Activated naive CD8-positive, alpha-beta T cell treated with anti-CD3 and anti-CD28 coated beads, Interleukin-2, amount 50 U/mL, for 16 hours (primary cell): ENCODE data around the gene RAD9B.
"Not testable (repeated sequence)": the region's sequence is repeated elsewhere in the genome, so short reads cannot be mapped to it uniquely, and the experiment has no call there.

Source experiments
- DNase-seq: peaks from one replicate; pipeline ENCODE4 v3.0.0-alpha.2; 2020; ENCODE audit warnings: low read depth, low spot score

RAD9B gene

GRCh38 chr12:110501752-110502738 lies at the start of gene RAD9B, which contains the start of gene VPS29:
Gene RAD9B, plus strand, starts transcription at chr12:110502331. Its CDS starts 7 bp downstream, at chr12:110502338.
Gene VPS29, minus strand, starts transcription at chr12:110502111. Its CDS starts 60 bp downstream, at chr12:110502051.
- DNase-seq = peak; percentile 98

DNA sequence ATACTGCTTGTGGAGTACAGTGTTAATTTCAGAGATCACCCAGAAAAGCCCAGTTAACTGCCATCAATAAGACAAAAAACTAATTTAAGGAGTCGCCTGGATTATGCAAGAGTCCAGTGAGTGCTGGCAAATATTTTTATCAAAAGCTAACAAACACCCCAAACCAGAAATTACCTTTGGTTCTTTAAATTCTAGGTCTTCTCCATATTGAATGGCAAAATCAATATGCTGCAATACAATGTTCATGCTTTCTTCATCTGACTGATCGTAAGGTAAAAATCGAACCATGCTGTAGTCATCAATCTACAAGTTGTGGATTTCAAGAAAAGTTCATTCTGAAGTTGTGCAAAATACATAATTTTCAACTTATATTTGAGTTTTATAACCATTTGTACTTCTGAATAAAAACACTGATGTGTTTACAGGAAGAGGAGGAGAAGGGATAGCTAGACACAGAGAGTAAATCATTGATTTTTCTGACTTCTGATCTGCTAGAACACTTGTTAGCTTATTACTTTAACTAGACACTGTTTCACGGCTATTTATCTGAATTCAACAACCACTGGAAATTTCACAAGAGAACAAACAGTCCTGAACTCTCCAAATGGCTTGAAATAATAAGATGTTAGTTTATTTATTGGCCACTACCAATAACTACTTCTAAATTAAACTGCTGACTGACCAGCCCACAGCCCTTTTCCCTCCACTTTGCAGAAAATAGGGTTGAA lies 48.4 kb upstream of the RAD9B start:
- no peak for DNase-seq

DNA sequence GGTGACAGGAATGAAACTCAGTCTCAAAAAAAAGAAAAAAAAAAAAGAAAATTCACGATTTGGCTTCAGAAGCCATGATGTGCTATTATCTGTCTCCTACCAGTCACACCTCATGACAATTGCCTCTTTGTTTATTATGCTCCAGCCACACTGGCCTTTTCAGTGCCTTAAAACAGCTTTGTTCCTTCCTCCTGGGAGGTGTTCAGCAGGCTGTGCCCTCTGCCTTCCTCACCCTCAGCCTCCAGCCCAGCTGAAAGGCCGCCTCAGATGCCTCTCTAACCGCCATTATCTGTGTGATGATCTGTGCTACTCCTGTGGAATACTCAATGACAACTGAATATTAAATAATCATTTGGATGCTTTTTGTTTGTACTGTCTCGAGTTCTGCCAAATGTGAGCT lies 43.4 kb upstream of the RAD9B start:
- no peak for DNase-seq

- not testable (repeated sequence) for DNase-seq
These were observed 40.9 kb upstream of the RAD9B start for GRCh38 chr12:110461189-110461588.

DNA sequence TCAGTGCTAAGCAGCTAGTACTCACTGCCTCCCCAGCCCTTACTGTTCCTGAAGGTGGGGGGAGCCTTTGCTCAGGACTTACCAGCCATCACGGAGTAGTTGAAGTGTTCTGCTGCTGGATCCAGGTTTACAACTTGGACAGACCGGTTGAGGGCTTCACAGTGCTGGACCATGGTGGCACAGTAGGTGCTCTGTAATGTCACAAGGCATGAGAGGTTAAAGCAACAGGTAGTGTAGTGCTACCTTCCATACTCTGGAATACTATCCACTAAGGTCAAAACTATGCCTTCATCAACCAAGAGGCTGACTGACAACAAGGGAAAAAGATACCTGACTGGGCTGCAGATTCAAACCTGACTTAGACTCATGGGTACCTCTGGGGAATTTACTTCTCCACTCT lies 37.1 kb upstream of the RAD9B start:
- DNase-seq = no peak

- not testable (repeated sequence) for DNase-seq
These were observed 36.4 kb upstream of the RAD9B start for GRCh38 chr12:110465765-110466164.

DNA sequence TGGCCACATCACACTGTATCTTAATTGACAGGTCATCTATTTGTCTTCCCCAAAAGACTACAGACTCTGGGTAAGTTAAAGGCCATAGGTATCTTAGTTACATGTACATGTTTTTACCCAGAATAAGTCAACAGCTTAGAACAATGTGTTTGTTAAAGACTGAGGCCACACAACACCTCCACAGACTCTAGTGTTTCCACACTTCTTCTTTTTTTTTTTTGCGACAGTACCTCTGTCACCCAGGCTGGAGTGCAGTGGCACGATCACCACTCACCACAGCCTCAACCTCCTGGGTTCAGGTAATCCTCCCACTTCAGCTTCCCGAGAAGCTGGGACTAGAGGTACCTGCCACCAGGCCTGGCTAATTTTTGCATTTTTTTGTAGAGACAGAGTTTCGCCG lies 35.3 kb upstream of the RAD9B start:
- no peak for DNase-seq

GRCh38 chr12:110467847-110468213 lies 34.3 kb upstream of the RAD9B start:
- no peak for DNase-seq

DNA sequence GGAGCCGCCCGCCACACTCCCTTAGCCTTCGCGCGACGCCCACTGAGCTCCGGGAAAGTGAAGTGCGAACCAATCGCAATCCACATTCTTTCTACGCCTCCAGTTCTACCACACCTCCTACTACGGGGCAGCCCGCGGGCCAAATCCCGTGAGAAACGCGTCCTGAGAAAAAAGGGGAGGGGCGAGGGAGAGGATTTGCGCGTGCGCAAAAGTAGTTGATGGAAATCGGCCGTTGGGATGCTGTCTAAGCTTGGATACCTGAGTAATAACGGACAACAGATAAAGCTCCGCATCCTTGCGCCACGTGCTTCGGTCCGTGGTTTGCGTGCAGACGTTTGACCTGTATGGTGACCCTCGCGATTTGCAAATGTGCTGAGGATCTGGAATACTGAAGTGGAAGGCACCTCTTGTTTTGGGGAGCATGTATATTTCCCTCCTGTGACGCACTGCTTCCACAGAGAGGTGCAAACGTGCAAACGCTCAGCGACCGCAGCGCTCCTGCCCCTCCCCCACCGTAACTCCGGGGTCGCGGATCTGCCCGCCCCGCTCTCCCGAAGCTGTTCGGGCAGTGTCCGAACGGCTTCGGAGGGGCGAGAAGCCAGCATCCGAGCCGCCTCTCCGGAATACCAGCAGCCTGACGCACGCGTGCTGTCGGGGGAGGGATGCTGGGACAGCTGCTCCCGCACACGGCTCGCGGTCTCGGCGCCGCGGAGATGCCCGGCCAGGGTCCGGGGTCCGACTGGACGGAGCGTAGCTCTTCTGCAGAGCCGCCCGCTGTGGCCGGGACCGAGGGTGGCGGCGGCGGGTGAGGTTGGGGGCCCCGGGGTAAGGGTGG lies 33.7 kb upstream of the RAD9B start, which contains the start of the genes FAM216A and GPN3:
FAM216A (plus strand) TSS at position 632 of the 835 bp plus-strand sequence; CDS start at position 663, 31 bp downstream.
GPN3 (minus strand) TSS at position 44 of the 835 bp plus-strand sequence. CDS start 54 bp downstream, outside the sequence.
- DNase-seq = peak; percentile 93

DNA sequence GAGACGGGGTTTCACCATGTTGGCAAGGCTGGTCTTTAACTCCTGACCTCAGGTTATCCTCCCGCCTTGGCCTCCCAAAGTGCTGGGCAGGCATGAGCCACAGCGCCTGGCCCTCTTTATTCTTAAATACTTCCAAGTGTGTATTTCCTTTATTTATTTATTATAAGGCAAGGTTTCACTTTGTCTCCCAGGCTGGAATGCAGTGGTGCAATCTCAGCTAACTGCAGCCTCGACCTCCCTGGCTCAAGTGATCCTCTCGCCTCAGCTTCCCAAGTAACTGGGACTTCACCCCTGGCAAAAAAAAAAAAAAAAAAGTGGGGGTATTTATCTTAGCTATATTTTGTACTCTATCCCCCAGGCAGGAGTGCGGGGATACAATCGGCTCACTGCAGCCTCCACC lies 26.7 kb upstream of the RAD9B start:
- no peak for DNase-seq

DNA sequence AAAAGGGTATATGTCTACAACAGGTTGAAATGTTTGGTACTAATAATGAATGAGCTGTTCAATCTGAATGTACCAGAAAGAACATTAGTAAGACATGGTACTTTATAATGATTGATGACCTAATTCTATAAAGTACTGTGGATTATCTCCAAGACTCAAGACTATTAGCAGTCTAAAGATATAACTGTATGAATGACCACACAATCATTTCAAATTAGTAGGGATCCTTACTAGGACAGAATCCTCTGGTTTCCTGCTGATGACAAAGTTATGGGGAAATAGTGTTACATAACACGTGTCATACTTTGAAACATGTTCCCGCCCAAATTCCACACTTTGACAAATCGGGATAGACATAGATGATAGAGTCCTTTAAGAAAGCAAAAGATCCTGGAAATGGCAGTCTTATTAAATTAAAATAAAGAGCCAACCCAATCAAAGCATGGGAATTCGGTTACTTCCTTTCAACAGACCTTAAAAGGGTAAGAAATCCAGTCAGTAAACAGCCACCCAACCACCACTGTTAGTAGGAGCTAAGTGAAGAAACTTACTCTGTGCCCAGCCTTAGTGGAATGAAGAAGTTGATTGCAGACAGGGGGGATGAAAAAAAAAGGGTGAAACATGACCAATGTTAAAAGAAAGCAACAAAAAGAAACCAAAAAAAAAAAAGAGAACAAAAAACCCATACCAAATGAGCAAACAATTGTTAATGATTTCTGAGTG lies 3.0 kb upstream of the RAD9B start:
- DNase-seq = no peak

DNA sequence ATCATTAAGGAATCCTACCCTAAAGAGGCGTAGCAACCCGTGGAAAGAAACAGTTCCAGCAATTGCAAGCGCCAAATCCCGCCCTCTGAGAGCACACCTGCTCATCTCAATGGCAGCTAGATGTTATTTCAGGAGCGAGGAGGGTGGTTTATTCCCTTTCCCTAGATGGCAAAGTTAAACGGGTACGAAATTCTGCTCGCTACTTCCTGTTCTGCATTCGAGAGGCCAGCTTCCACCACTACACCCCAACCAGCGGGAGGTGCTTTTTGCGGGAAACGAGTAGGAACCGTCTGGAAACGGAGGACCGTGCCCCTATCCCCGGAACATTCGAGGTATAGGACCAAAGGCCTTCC lies 756 bp upstream of the RAD9B start:
- DNase-seq = no peak

GRCh38 chr12:110503432-110503831 lies 1.3 kb downstream of the RAD9B start:
- DNase-seq = no peak

DNA sequence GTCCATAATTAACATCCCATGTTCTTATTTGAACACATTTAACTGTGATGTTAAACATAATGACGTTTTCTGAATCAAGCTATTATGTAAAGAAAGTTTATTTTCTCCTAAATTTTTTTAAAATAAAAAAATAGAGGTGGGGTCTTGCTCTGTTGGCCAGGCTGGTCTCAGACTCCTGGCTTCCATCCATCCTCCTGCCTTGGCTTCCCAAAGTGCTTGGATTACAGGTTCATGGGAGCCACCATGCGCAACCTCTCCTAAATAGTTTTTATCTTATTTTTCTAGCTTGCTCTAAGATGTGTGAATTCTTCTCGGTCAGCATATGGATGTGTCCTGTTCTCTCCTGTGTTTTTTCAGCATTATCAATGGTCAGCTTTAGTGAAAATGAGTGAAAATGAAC lies 3.2 kb downstream of the RAD9B start:
- no peak for DNase-seq

- no peak for DNase-seq
These were observed 6.0 kb downstream of the RAD9B start for GRCh38 chr12:110508071-110508586.

DNA sequence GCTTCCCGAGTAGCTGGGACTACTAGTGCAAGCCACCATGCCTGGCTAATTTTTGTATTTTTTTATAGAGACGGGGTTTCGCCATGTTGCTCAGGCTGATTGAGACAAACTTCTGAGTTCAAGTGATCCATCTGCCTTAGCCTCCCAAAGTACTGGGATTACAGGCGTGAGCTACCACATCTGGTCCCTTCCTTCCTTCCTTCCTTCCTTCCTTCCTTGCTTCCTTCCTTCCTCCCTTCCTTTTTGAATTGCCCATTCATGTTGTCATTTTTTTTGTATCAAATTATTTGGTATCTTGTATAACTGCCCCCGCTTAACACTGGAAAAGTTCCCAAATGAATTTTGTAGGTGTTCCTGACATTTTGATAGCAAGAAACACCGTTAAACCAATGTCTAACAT lies 11.7 kb downstream of the RAD9B start:
- DNase-seq = no peak

DNA sequence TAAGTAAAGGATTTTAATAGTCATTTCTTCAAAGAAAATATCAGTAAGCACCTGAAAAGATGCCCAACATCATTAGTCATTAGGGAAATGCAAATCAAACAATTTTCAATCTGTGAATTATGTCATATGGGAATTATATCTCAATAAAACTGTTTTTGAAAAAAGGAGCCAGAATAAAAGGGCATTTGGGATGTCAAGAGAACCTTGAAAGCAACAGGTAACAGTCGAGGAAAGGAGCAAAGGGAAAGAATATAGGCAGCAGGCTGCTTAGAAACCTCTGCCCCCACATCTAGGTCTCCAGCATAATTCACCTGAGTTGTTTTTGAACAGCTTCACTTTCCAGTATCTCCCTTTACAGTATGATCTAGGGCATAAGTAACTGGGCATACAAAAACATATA lies 12.2 kb downstream of the RAD9B start:
- no peak for DNase-seq

- no peak for DNase-seq
These were observed 14.9 kb downstream of the RAD9B start for GRCh38 chr12:110516995-110517394.

DNA sequence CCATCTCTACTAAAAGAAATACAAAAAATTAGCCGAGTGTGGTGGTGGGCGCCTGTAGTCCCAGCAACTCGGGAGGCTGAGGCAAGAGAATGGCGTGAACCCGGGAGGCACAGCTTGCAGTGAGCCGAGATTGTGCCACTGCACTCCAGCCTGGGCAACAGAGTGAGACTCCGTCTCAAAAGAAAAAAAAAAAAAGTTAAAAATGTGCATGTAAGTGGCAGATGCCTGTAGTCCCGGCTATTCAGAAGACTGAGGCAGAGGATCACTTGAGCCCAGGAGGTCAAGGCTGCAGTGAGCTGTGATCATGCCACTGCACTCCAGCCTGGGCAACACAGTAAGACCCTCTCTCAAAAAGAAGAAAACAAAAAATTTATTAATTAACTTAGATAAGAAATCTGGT lies 15.9 kb downstream of the RAD9B start:
- not testable (repeated sequence) for DNase-seq

- DNase-seq = not testable (repeated sequence)
These were observed 19.0 kb downstream of the RAD9B start for GRCh38 chr12:110520876-110521712.
